PC-9 (cell line): Measurements from ENCODE around the gene TSPAN14. TPM values are rescaled to one million over a fixed set of nuclear protein-coding genes. Genes with fewer than 3 reads are reported as not detected.

Experiments
- BruUV-seq: library from RNA; stranded (reverse); fragments of 400-500 nt; replicated peaks from 2 replicates; lab custom pipeline; 2021; lab: Mats Ljungman, UMichigan
- CTCF ChIA-PET: fragments of 300-600 bp; sonication (Branson Sonifier 250); formaldehyde crosslinking; loops from one replicate; lab custom pipeline; 2022; ENCODE audit warnings: antibody characterized with exemption; lab: Charles Lee
- POLR2A ChIA-PET: fragments of 300-600 bp; sonication (Branson Sonifier 250); formaldehyde crosslinking; loops from one replicate; lab custom pipeline; 2022; ENCODE audit warnings: antibody characterized with exemption; ENCODE audit not compliant: unreplicated experiment; lab: Charles Lee
- DNase-seq, 2 experiments: peaks; one replicate each; pipeline versions ENCODE4 v3.0.0 to v3.0.0-alpha.2; 2015 to 2022; ENCODE audit warnings: mixed read lengths in 1 of 2
- H2AFZ ChIP-seq: fragments of 200-600 bp; sonication (generic); 2 replicates; pipeline ENCODE4 v1.8.1; 2017; ENCODE audit warnings: antibody characterized with exemption
- H3F3A ChIP-seq: fragments of 200-600 bp; sonication (generic); 2 replicates; pipeline ENCODE4 v1.8.1; 2017; ENCODE audit warnings: antibody characterized with exemption, mild to moderate bottlenecking, low read depth; ENCODE audit not compliant: insufficient read depth
- H3K27ac ChIP-seq: fragments of 200-600 bp; sonication (generic); 2 replicates; pipeline ENCODE4 v1.6.1; 2016; ENCODE audit warnings: mixed run types
- H3K27me3 ChIP-seq: fragments of 200-600 bp; sonication (generic); 2 replicates; pipeline ENCODE4 v1.6.1; 2016; ENCODE audit warnings: low read depth, mixed run types; ENCODE audit not compliant: insufficient read depth
- H3K36me3 ChIP-seq: fragments of 200-600 bp; sonication (generic); 2 replicates; pipeline ENCODE4 v1.6.1; 2016; ENCODE audit warnings: low read depth, mixed run types
- H3K4me1 ChIP-seq: fragments of 200-600 bp; sonication (generic); replicated peaks from 2 replicates; pipeline ENCODE4 v1.6.1; 2016; ENCODE audit warnings: mixed run types; ENCODE audit not compliant: insufficient read depth
- H3K4me2 ChIP-seq: fragments of 200-600 bp; sonication (generic); 2 replicates; pipeline ENCODE4 v1.6.1; 2017; ENCODE audit warnings: mixed run types
- H3K4me3 ChIP-seq: fragments of 200-600 bp; sonication (generic); 2 replicates; pipeline ENCODE4 v1.6.1; 2016; ENCODE audit warnings: mixed run types
- H3K79me2 ChIP-seq: fragments of 200-600 bp; sonication (generic); 2 replicates; pipeline ENCODE4 v1.6.1; 2017; ENCODE audit warnings: low read depth, mixed run types
- H3K9me2 ChIP-seq: fragments of 200-600 bp; sonication (generic); 2 replicates; pipeline ENCODE4 v1.8.1; 2017; ENCODE audit warnings: mild to moderate bottlenecking; ENCODE audit not compliant: insufficient read depth
- H3K9me3 ChIP-seq: fragments of 200-600 bp; sonication (generic); 2 replicates; pipeline ENCODE4 v1.8.1; 2016; ENCODE audit warnings: low read depth; ENCODE audit not compliant: insufficient read depth
- H4K20me1 ChIP-seq: fragments of 200-600 bp; sonication (generic); 2 replicates; pipeline ENCODE4 v1.8.1; 2017; ENCODE audit not compliant: insufficient read depth
- CTCF ChIP-seq: fragments of 200-600 bp; sonication (generic); conservative IDR thresholded peaks from 2 replicates; pipeline ENCODE4 v1.6.1; 2017; ENCODE audit warnings: mixed run types, antibody characterized with exemption, mild to moderate bottlenecking, moderate library complexity
- EZH2 ChIP-seq: fragments of 200-600 bp; sonication (generic); IDR thresholded peaks from 2 replicates; pipeline ENCODE4 v1.8.0; 2017; ENCODE audit warnings: antibody characterized with exemption, low read depth
- intact Hi-C: fragments of 100-400 bp; cut with micrococcal nuclease; formaldehyde crosslinking; loops from one replicate; pipeline ENCODE4 v1.10.0; 2022; ENCODE audit not compliant: unreplicated experiment
- total RNA-seq: library from RNA; stranded (reverse); gene quantifications from 2 replicates; pipeline ENCODE4 v1.2.3, GENCODE V29; 2021

Gene TSPAN14
- total RNA-seq, 1 experiment from 2014 or later: 135 TPM

- peak overlapping the region; percentile 16; the same call in 1 of the 2 replicates for H3K4me3 ChIP-seq
These were observed 52.9 kb downstream of the TSPAN14 start for GRCh38 chr10:80506836-80507487.

GRCh38 chr10:80509108-80509402, 54.9 kb downstream of the TSPAN14 start:
- Histone ChIP-seq H4K20me1 (no peaks in the 10 kb centered on the region), H3K4me2 (peak overlapping the region; percentile 55), H3K79me2 (peaks cover 73% of the 10 kb centered on the region), H3K36me3 (peaks cover 47% of the 10 kb centered on the region), H3F3A (peaks cover 86% of the 10 kb centered on the region), H3K9me2 (no peaks in the 10 kb centered on the region), H2AFZ (no peak overlapping the region), H3K27ac (peak overlapping the region; percentile 99), H3K27me3 (no peaks in the 10 kb centered on the region), H3K4me1 (peaks cover 88% of the 10 kb centered on the region), H3K4me3 (no peak overlapping the region), H3K9me3 (no peaks in the 10 kb centered on the region)
- ChIA-PET CTCF (no interaction called here), POLR2A (interaction anchor here (0.7 kb wide), 1 partner anchor 101 kb away, joined by 5 read pairs; the partner anchor contains the start of gene PRXL2A)
- TSS peak; percentile 24 for BruUV-seq
- DNase-seq: no peak
- intact Hi-C loops: no loop called here
- TF ChIP-seq CTCF: no peak
- TF ChIP-seq EZH2: no peak

More at GRCh38 chr10:80506836-80507487, 52.9 kb downstream of the TSPAN14 start:
- no peaks in the 10 kb centered on the region for H3K9me3 ChIP-seq
- H2AFZ ChIP-seq: no peak overlapping the region
- DNase-seq: no peak
- ChIA-PET CTCF (interaction anchor here (0.7 to 2.7 kb wide), 3 partner anchors 23 to 99 kb away, joined by 3 to 46 read pairs (median 5); no protein-coding TSS in a partner anchor), POLR2A (interaction anchor here (0.6 kb wide), 2 partner anchors 9 to 429 kb away, joined by 3 read pairs; no protein-coding TSS in a partner anchor)
- H3K27me3 ChIP-seq: no peaks in the 10 kb centered on the region
- H3K36me3 ChIP-seq: peaks cover 38% of the 10 kb centered on the region
- peak overlapping the region; percentile 80 for H3K4me2 ChIP-seq
- BruUV-seq: no TSS peak
- H3K79me2 ChIP-seq: peaks cover 83% of the 10 kb centered on the region
- H3K9me2 ChIP-seq: no peaks in the 10 kb centered on the region
- intact Hi-C loops: loop anchor here (2.0 kb wide), 1 partner anchor 24 kb away; no protein-coding TSS in a partner anchor
- TF ChIP-seq EZH2 (no peak), CTCF (no peak)
- peak overlapping the region; percentile 99 for H3K27ac ChIP-seq
- H3F3A ChIP-seq: peaks cover 98% of the 10 kb centered on the region
- no peaks in the 10 kb centered on the region for H4K20me1 ChIP-seq
- peaks cover 98% of the 10 kb centered on the region for H3K4me1 ChIP-seq

GRCh38 chr10:80509403-80510161, 55.5 kb downstream of the TSPAN14 start:
- H3K9me2 ChIP-seq: no peaks in the 10 kb centered on the region
- no peak overlapping the region for H3K4me3 ChIP-seq
- intact Hi-C loops: no loop called here
- peak overlapping the region; percentile 99 for H3K27ac ChIP-seq
- TF ChIP-seq EZH2 (no peak), CTCF (no peak)
- H3K4me1 ChIP-seq: peaks cover 82% of the 10 kb centered on the region
- H3K9me3 ChIP-seq: no peaks in the 10 kb centered on the region
- H3F3A ChIP-seq: peaks cover 86% of the 10 kb centered on the region
- peak; percentile 87 to 98 for DNase-seq
- no peaks in the 10 kb centered on the region for H3K27me3 ChIP-seq
- H2AFZ ChIP-seq: no peak overlapping the region
- H3K36me3 ChIP-seq: peaks cover 52% of the 10 kb centered on the region
- CTCF ChIA-PET: interaction anchor here (0.9 to 1.7 kb wide), 2 partner anchors 27 to 64 kb away, joined by 3 to 9 read pairs; no protein-coding TSS in a partner anchor
- no peaks in the 10 kb centered on the region for H4K20me1 ChIP-seq
- peaks cover 68% of the 10 kb centered on the region for H3K79me2 ChIP-seq
- POLR2A ChIA-PET: interaction anchor here (0.6 to 0.7 kb wide), 3 partner anchors 12 to 101 kb away, joined by 3 to 6 read pairs (median 5); partner anchors contain the start of gene PRXL2A
- no TSS peak for BruUV-seq
- peak overlapping the region; percentile 55 for H3K4me2 ChIP-seq
